ENCODE results near the gene CABLES1. TPM values are rescaled to one million over a fixed set of nuclear protein-coding genes. Genes with fewer than 3 reads are reported as not detected.
"Not testable (repeated sequence)": the region's sequence is repeated elsewhere in the genome, so short reads cannot be mapped to it uniquely, and the experiment has no call there.

The CABLES1 gene
- total RNA-seq, 1 experiment from 2014 or later = 16.2 TPM

GRCh38 chr18:23240609-23240930, 105.3 kb downstream of the CABLES1 start:
- peaks cover 4% of the 10 kb centered on the region for H3K36me3 Mint-ChIP-seq (ENCODE audit: insufficient read depth, unreplicated experiment)
- intact Hi-C loops (cut with micrococcal nuclease; ENCODE audit: unreplicated experiment) = no loop called here
- no peak overlapping the region for H3K27ac Mint-ChIP-seq (ENCODE audit: unreplicated experiment)
- CTCF ChIA-PET = no interaction called here
- H3K4me3 Mint-ChIP-seq (ENCODE audit: low read depth, unreplicated experiment) = no peak overlapping the region
- TF ChIP-seq CTCF (IDR thresholded peaks at IDR 0.05; ENCODE audit: unreplicated experiment) = no peak
- H3K4me1 Mint-ChIP-seq (ENCODE audit: low read depth, unreplicated experiment) = no peaks in the 10 kb centered on the region
- BruUV-seq (replicated peaks) = no TSS peak
- H3K9me3 Mint-ChIP-seq (ENCODE audit: low read depth, unreplicated experiment) = no peaks in the 10 kb centered on the region
- H3K27me3 Mint-ChIP-seq (ENCODE audit: unreplicated experiment) = no peaks in the 10 kb centered on the region
- no peak for DNase-seq

- H3K4me1 Mint-ChIP-seq (ENCODE audit: low read depth, unreplicated experiment); H3K36me3 Mint-ChIP-seq (ENCODE audit: insufficient read depth, unreplicated experiment); H3K4me3 Mint-ChIP-seq (ENCODE audit: low read depth, unreplicated experiment); DNase-seq; CTCF ChIA-PET; H3K9me3 Mint-ChIP-seq (ENCODE audit: low read depth, unreplicated experiment); intact Hi-C loops (cut with micrococcal nuclease; ENCODE audit: unreplicated experiment); H3K27me3 Mint-ChIP-seq (ENCODE audit: unreplicated experiment); BruUV-seq (replicated peaks); H3K27ac Mint-ChIP-seq (ENCODE audit: unreplicated experiment): not testable (repeated sequence)
Observed at GRCh38 chr18:23241833-23242496, 106.7 kb downstream of the CABLES1 start.

GRCh38 chr18:23243178-23243577, 107.9 kb downstream of the CABLES1 start:
- H3K4me3 Mint-ChIP-seq (ENCODE audit: low read depth, unreplicated experiment) = no peak overlapping the region
- no peak overlapping the region for H3K27ac Mint-ChIP-seq (ENCODE audit: unreplicated experiment)
- H3K27me3 Mint-ChIP-seq (ENCODE audit: unreplicated experiment) = no peaks in the 10 kb centered on the region
- CTCF ChIA-PET = interaction anchor here (0.6 kb wide), 1 partner anchor 12 kb away, joined by 5 read pairs; no protein-coding TSS in a partner anchor
- intact Hi-C loops (cut with micrococcal nuclease; ENCODE audit: unreplicated experiment) = no loop called here
- no peak for TF ChIP-seq CTCF (IDR thresholded peaks at IDR 0.05; ENCODE audit: unreplicated experiment)
- no peaks in the 10 kb centered on the region for H3K9me3 Mint-ChIP-seq (ENCODE audit: low read depth, unreplicated experiment)
- H3K4me1 Mint-ChIP-seq (ENCODE audit: low read depth, unreplicated experiment) = no peaks in the 10 kb centered on the region
- no TSS peak for BruUV-seq (replicated peaks)
- peaks cover 4% of the 10 kb centered on the region for H3K36me3 Mint-ChIP-seq (ENCODE audit: insufficient read depth, unreplicated experiment)
- DNase-seq = no peak

GRCh38 chr18:23243816-23244215, 108.5 kb downstream of the CABLES1 start:
- no peak for TF ChIP-seq CTCF (IDR thresholded peaks at IDR 0.05; ENCODE audit: unreplicated experiment)
- no peaks in the 10 kb centered on the region for H3K4me1 Mint-ChIP-seq (ENCODE audit: low read depth, unreplicated experiment)
- CTCF ChIA-PET = no interaction called here
- no peak overlapping the region for H3K27ac Mint-ChIP-seq (ENCODE audit: unreplicated experiment)
- intact Hi-C loops (cut with micrococcal nuclease; ENCODE audit: unreplicated experiment) = no loop called here
- DNase-seq = no peak
- no TSS peak for BruUV-seq (replicated peaks)
- no peaks in the 10 kb centered on the region for H3K27me3 Mint-ChIP-seq (ENCODE audit: unreplicated experiment)
- no peak overlapping the region for H3K4me3 Mint-ChIP-seq (ENCODE audit: low read depth, unreplicated experiment)
- peaks cover 4% of the 10 kb centered on the region for H3K36me3 Mint-ChIP-seq (ENCODE audit: insufficient read depth, unreplicated experiment)
- no peaks in the 10 kb centered on the region for H3K9me3 Mint-ChIP-seq (ENCODE audit: low read depth, unreplicated experiment)

GRCh38 chr18:23244401-23244800, 109.1 kb downstream of the CABLES1 start:
- TF ChIP-seq CTCF (IDR thresholded peaks at IDR 0.05; ENCODE audit: unreplicated experiment) = no peak
- no peaks in the 10 kb centered on the region for H3K36me3 Mint-ChIP-seq (ENCODE audit: insufficient read depth, unreplicated experiment)
- intact Hi-C loops (cut with micrococcal nuclease; ENCODE audit: unreplicated experiment) = no loop called here

More at GRCh38 chr18:23244401-23244800, 109.1 kb downstream of the CABLES1 start:
- BruUV-seq (replicated peaks) = no TSS peak
- H3K4me3 Mint-ChIP-seq (ENCODE audit: low read depth, unreplicated experiment) = no peak overlapping the region
- CTCF ChIA-PET = interaction anchor here (0.5 kb wide), 1 partner anchor 147 kb away, joined by 3 read pairs; no protein-coding TSS in a partner anchor
- no peak for DNase-seq
- no peaks in the 10 kb centered on the region for H3K27me3 Mint-ChIP-seq (ENCODE audit: unreplicated experiment)
- H3K9me3 Mint-ChIP-seq (ENCODE audit: low read depth, unreplicated experiment) = peaks cover 2% of the 10 kb centered on the region
- H3K4me1 Mint-ChIP-seq (ENCODE audit: low read depth, unreplicated experiment) = no peaks in the 10 kb centered on the region
- no peak overlapping the region for H3K27ac Mint-ChIP-seq (ENCODE audit: unreplicated experiment)

Measured in Calu3 (cell line).